GM21619 (cell line): ENCODE measurements around the gene COPA.

ENCODE experiments used
- ATAC-seq: cut with Tn5 transposase; IDR thresholded peaks from one replicate; pipeline ENCODE4 v1.9.1; 2021; ENCODE audit not compliant: unreplicated experiment

Gene COPA

DNA sequence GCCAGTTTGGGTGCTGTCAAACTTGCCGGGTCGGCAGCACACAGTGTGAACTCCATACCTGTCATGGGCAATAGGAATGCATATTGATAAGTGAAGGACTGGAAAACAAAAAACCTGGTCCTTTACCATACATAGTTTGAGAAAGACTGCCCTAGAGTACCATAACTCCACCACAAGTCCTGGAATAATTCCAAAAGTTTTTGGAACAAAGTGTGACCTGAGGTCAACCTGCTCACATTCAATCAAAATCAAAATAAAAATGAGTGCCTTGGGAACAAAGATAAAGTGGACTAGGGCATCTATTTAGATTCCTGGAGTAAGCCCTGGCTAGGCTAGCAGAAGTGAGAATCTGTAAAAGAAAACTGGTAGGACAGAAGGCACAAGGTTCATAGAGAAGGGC lies 65.7 kb downstream of the COPA start:
- no peak for ATAC-seq

- no peak for ATAC-seq
These were observed 72.0 kb downstream of the COPA start for GRCh38 chr1:160271025-160271424.

- no peak for ATAC-seq
These were observed 75.6 kb downstream of the COPA start for GRCh38 chr1:160267284-160267991.

- ATAC-seq = no peak
These were observed 78.2 kb downstream of the COPA start for GRCh38 chr1:160264795-160265307.

GRCh38 chr1:160261893-160262794 lies 80.9 kb downstream of the COPA start, which contains the start of gene DCAF8:
Gene DCAF8 (minus strand): TSS chr1:160262549. CDS start chr1:160244008, 18,541 bp downstream.
- ATAC-seq = peak; percentile 73

GRCh38 chr1:160261556-160261892 lies 81.5 kb downstream of the COPA start:
- ATAC-seq = peak; percentile 25

GRCh38 chr1:160260406-160261382 lies 82.4 kb downstream of the COPA start:
- no peak for ATAC-seq

- no peak for ATAC-seq
These were observed 84.8 kb downstream of the COPA start for GRCh38 chr1:160258177-160258798.

GRCh38 chr1:160257411-160258015 lies 85.5 kb downstream of the COPA start:
- ATAC-seq = no peak

- ATAC-seq = no peak
These were observed 86.5 kb downstream of the COPA start for GRCh38 chr1:160256396-160257046.

- ATAC-seq = no peak
These were observed 87.2 kb downstream of the COPA start for GRCh38 chr1:160255781-160256300.

- ATAC-seq = no peak
These were observed 91.1 kb downstream of the COPA start for GRCh38 chr1:160251687-160252526.

DNA sequence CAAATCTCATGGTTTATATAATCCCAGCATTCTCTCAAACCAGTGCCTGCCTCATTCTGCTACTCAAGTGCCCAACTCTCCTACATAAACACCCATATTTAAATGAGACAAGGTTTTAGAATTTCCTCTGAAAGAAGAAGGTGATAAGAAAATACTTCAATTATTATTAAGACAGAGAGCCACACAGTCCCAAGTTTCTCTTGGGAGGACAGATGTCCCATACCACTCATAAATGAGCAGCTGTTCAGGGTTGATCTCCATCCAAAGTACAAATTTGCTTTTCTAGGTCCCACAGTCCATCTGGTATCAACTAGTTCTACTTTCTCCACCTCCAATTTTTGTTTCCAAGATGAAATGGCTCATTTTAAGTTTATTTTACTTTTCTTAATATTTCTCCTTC lies 92.0 kb downstream of the COPA start:
- no peak for ATAC-seq

GRCh38 chr1:160247053-160247452 lies 96.0 kb downstream of the COPA start:
- no peak for ATAC-seq

GRCh38 chr1:160245434-160245833 lies 97.6 kb downstream of the COPA start:
- ATAC-seq = no peak

DNA sequence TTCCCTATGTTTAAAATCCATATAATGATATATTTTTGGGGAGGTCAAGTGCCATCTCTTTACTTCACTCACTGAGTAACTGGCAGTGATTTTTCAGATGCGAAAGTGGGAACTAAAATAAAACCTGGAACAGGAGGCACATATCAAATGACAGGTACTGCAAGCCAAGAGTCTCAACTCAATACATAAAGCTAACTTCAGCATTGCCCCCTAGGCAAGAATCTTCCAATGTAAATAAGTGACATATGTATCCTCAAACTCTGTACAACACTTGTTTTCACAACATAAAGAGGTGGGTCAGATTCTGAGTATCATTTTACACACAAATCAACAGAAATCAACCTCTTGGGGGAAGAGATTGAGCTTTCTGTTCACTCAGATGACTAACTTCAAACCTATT lies 98.8 kb downstream of the COPA start:
- ATAC-seq = no peak

DNA sequence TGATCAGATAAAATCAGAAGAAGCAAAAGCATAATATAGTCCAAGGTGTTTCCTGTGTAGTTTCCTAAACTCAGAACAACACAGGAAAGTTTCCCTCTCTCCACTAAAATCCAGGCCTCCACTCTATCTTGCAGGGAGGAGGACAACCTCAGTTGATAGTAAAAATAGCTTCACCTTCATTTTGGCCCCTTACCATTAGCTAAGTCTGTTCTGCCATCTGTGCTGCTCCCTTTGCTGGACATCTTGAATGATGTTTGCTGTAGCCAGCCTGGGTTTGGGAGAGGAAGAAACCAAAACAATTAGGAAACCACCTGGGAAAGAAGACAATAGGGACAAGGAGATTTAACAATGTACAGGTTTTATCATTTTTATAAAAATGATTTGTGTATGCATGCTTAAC lies 99.3 kb downstream of the COPA start:
- no peak for ATAC-seq

GRCh38 chr1:160239582-160240299 lies 103.3 kb downstream of the COPA start:
- no peak for ATAC-seq
